Measurements from ENCODE around the gene TTLL4.

- TF ChIP-seq, protein P1, sequence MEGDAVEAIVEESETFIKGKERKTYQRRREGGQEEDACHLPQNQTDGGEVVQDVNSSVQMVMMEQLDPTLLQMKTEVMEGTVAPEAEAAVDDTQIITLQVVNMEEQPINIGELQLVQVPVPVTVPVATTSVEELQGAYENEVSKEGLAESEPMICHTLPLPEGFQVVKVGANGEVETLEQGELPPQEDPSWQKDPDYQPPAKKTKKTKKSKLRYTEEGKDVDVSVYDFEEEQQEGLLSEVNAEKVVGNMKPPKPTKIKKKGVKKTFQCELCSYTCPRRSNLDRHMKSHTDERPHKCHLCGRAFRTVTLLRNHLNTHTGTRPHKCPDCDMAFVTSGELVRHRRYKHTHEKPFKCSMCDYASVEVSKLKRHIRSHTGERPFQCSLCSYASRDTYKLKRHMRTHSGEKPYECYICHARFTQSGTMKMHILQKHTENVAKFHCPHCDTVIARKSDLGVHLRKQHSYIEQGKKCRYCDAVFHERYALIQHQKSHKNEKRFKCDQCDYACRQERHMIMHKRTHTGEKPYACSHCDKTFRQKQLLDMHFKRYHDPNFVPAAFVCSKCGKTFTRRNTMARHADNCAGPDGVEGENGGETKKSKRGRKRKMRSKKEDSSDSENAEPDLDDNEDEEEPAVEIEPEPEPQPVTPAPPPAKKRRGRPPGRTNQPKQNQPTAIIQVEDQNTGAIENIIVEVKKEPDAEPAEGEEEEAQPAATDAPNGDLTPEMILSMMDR (IDR thresholded peaks at IDR 0.05): no peak
- no peak for TF ChIP-seq EZH2 (IDR thresholded peaks at IDR 0.05)
- TF ChIP-seq EZH2phosphoT487 (IDR thresholded peaks at IDR 0.05): no peak
Observed at GRCh38 chr2:218773881-218774280, 63.2 kb downstream of the TTLL4 start.
